Measurements from ENCODE around the gene SETD6. TPM values are rescaled to one million over a fixed set of nuclear protein-coding genes. Genes with fewer than 3 reads are reported as not detected.
A peak's percentile ranks its signal among the peaks of the same experiment; 100 is the strongest.

The SETD6 gene
- total RNA-seq, 1 donor from 2014 or later, result 79.1 TPM

DNA sequence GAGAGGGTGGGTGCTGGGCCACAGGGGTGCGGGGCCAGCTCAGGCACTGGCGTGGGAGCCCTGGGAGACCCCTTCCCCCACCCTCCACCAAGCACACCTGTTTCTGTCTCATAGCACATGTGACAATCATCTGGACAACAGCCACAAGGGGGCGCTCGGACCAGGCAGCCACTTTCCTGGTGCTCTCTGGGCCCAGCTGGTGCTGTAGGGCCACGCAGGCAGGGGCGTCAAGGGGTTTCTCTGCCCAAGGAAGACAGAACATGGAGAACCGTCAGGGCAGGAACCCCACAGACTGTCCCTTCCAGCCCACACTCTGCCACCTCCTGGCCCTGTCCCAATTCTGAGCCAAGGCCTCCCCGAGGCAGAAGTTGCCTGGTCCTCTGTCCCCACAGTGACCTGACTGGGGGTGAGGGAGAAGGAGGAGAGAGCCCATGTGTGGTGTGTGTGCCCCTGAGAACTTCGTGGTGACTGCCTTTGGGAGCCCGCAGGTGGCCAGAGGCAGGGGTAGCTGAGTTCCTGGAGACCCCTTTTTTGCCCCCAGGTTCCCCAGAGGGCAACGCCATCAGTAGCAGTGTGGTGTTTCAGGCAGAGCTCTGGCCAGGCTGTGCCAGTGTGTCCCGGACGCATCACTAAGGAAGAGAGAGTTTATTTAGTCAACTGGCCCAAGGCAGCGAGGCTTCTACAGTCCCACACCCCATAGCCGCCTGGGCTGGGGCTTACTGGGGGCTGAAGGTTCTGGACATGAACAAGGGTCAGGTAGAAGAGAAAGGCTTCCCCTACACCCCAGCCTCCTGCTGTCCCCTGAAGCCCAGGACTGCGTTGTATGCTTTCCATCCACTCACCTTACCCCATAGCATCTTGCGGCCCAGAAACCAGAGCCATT lies 3.1 kb upstream of the SETD6 start:
- Histone ChIP-seq H3K4me3 (no peak overlapping the region), H3K27ac (no peak overlapping the region), H3K4me1 (peaks cover 20% of the 10 kb centered on the region), H3K9me3 (no peaks in the 10 kb centered on the region), H3K36me3 (no peaks in the 10 kb centered on the region), H3K27me3 (no peaks in the 10 kb centered on the region)
- DNase-seq (ENCODE audit: extremely low spot score in 2 of 2), result no peak
- intact Hi-C loops (cut with DNase I), result loop anchor here (10.0 kb wide), 2 partner anchors 123 to 223 kb away; partner anchors contain the start of gene GOT2
- TF ChIP-seq POLR2A (IDR thresholded peaks at IDR 0.05) (no peak), POLR2AphosphoS5 (IDR thresholded peaks at IDR 0.05; ENCODE audit: insufficient read depth in 1 of 2, low read depth in 1 of 2) (peak in 1 of 2 donors; percentile 12)
- TF ChIP-seq, protein P1, sequence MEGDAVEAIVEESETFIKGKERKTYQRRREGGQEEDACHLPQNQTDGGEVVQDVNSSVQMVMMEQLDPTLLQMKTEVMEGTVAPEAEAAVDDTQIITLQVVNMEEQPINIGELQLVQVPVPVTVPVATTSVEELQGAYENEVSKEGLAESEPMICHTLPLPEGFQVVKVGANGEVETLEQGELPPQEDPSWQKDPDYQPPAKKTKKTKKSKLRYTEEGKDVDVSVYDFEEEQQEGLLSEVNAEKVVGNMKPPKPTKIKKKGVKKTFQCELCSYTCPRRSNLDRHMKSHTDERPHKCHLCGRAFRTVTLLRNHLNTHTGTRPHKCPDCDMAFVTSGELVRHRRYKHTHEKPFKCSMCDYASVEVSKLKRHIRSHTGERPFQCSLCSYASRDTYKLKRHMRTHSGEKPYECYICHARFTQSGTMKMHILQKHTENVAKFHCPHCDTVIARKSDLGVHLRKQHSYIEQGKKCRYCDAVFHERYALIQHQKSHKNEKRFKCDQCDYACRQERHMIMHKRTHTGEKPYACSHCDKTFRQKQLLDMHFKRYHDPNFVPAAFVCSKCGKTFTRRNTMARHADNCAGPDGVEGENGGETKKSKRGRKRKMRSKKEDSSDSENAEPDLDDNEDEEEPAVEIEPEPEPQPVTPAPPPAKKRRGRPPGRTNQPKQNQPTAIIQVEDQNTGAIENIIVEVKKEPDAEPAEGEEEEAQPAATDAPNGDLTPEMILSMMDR (IDR thresholded peaks at IDR 0.05), result peak; percentile 42 to 54 (median 47)

DNA sequence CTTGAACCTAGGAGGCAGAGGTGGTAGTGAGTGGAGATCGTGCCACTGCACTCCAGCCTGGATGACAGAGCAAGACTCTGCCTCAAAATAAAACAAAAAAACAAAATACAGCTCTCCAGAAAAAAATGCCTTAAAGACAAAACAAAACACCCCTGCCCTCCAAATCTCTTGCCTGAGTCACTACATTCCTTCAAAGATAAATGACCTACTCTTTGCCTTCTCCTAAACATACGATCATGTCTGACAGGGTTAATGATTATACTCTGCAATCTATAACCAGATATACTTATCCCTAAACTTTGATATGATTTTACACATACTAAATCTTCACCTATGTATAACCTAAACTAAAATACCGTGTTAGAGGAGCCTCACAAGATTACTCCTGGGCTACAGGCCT lies 1.4 kb upstream of the SETD6 start:
- peaks cover 0 to 6% of the 10 kb centered on the region in 2 donors for H3K36me3 ChIP-seq
- TF ChIP-seq, protein P1 (IDR thresholded peaks at IDR 0.05), result no peak
- TF ChIP-seq POLR2AphosphoS5 (IDR thresholded peaks at IDR 0.05; ENCODE audit: insufficient read depth in 1 of 2, low read depth in 1 of 2) (no peak), POLR2A (IDR thresholded peaks at IDR 0.05) (no peak)
- H3K4me1 ChIP-seq, result peaks cover 20% of the 10 kb centered on the region
- no peaks in the 10 kb centered on the region for H3K27me3 ChIP-seq
- H3K27ac ChIP-seq, result no peak overlapping the region
- no peaks in the 10 kb centered on the region for H3K9me3 ChIP-seq
- no peak for DNase-seq (ENCODE audit: extremely low spot score in 2 of 2)
- no peak overlapping the region for H3K4me3 ChIP-seq
- intact Hi-C loops (cut with DNase I), result loop anchor here (10.0 kb wide), 2 partner anchors 121 to 221 kb away; partner anchors contain the start of gene GOT2

DNA sequence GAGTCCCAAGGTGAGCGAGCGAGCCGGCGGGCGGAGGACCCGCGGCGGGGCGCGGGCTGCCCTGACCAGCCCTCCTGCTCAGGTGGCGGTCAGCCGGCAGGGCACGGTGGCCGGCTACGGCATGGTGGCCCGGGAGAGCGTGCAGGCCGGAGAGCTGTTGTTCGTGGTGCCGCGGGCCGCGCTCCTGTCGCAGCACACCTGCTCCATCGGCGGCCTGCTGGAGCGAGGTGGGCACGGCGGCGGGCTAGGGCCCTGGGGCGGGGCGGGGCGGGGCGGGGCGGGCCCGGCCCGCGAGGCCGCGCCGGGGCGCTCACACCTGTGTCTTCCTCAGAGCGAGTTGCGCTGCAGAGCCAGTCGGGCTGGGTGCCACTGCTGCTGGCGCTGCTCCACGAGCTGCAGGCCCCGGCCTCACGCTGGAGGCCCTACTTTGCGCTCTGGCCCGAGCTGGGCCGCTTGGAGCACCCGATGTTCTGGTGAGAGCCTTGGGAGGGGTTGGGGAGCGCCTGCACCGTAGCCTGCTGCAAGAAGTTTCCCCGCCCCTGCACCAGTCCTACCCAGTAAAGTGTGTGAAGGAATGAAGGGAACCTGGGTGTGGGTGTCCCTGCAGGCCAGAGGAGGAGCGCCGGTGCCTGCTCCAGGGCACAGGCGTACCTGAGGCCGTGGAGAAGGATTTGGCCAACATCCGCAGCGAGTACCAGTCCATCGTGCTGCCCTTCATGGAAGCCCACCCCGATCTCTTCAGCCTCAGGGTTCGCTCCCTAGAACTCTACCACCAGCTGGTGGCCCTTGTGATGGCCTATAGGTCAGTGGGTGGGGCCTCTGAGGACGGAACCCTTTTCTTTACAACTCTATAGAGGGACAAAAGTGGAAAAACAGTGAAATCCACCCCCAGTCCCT lies 802 bp downstream of the SETD6 start:
- H3K4me1 ChIP-seq, result peaks cover 20% of the 10 kb centered on the region
- DNase-seq (ENCODE audit: extremely low spot score in 2 of 2), result peak; percentile 84 to 95
- peak overlapping the region; percentile 42 for H3K27ac ChIP-seq
- no peaks in the 10 kb centered on the region for H3K9me3 ChIP-seq
- H3K36me3 ChIP-seq, result peaks cover 0 to 29% of the 10 kb centered on the region in 2 donors
- intact Hi-C loops (cut with DNase I), result loop anchor here (10.0 kb wide), 2 partner anchors 119 to 219 kb away; partner anchors contain the start of gene GOT2
- H3K27me3 ChIP-seq, result no peaks in the 10 kb centered on the region
- TF ChIP-seq POLR2A (IDR thresholded peaks at IDR 0.05) (no peak), POLR2AphosphoS5 (IDR thresholded peaks at IDR 0.05; ENCODE audit: insufficient read depth in 1 of 2, low read depth in 1 of 2) (no peak)
- TF ChIP-seq, protein P1 (IDR thresholded peaks at IDR 0.05), result no peak
- peak overlapping the region; percentile 86 to 96 for H3K4me3 ChIP-seq

- Histone ChIP-seq H3K27me3 (no peaks in the 10 kb centered on the region), H3K4me3 (peak overlapping the region in 1 of 2 donors; percentile 96), H3K9me3 (no peaks in the 10 kb centered on the region), H3K27ac (no peak overlapping the region), H3K4me1 (peaks cover 20% of the 10 kb centered on the region), H3K36me3 (peaks cover 0 to 35% of the 10 kb centered on the region in 2 donors)
- DNase-seq (ENCODE audit: extremely low spot score in 2 of 2), result no peak
- TF ChIP-seq, protein P1 (IDR thresholded peaks at IDR 0.05), result no peak
- TF ChIP-seq POLR2AphosphoS5 (IDR thresholded peaks at IDR 0.05; ENCODE audit: insufficient read depth in 1 of 2, low read depth in 1 of 2) (no peak), POLR2A (IDR thresholded peaks at IDR 0.05) (no peak)
- intact Hi-C loops (cut with DNase I), result loop anchor here (10.0 kb wide), 2 partner anchors 118 to 218 kb away; partner anchors contain the start of gene GOT2
These were observed 1.4 kb downstream of the SETD6 start for GRCh38 chr16:58516768-58517107.
